CD4-positive, alpha-beta T cell (primary cell): ENCODE data around the gene BOLA1. TPM values are rescaled to one million over a fixed set of nuclear protein-coding genes. Genes with fewer than 3 reads are reported as not detected.
A peak's percentile ranks its signal among the peaks of the same experiment; 100 is the strongest.

Source experiments
- ATAC-seq: fragments of 200-7000 bp; cut with Tn5 transposase; one replicate; pipeline ENCODE4 v1.10.0; 2022; ENCODE audit warnings: mild to moderate bottlenecking; ENCODE audit not compliant: poor library complexity
- CTCF ChIA-PET: fragments of 350-600 bp; sonication (Branson Sonifier 250); formaldehyde crosslinking; loops from one replicate; lab custom pipeline; 2021; ENCODE audit warnings: antibody characterized with exemption, inconsistent platforms; lab: Charles Lee
- POLR2A ChIA-PET: fragments of 350-600 bp; sonication (Branson Sonifier 250); formaldehyde crosslinking; loops from one replicate; lab custom pipeline; 2021; ENCODE audit warnings: antibody characterized with exemption, inconsistent platforms; lab: Charles Lee
- DNase-seq, 14 experiments: peaks; one replicate each; pipeline ENCODE4 v3.0.0-alpha.2; 2013 to 2020; ENCODE audit warnings: mixed read lengths in 2 of 14
- H3K27ac ChIP-seq, 2 donors: one replicate each; pipeline versions ENCODE4 v1.5.1 to v1.7.0; 2013; ENCODE audit warnings: low read length in 2 of 2, low read depth in 1 of 2, mild to moderate bottlenecking in 1 of 2
- H3K27me3 ChIP-seq, 2 experiments: 1 replicate in 1 of 2; 2 replicates in 1 of 2; pipeline versions ENCODE4 v1.6.1 to v1.7.0; 2013; ENCODE audit warnings: low read length in 2 of 2, control low read depth in 1 of 2, mild to moderate bottlenecking in 1 of 2, moderate library complexity in 1 of 2; ENCODE audit not compliant: insufficient read depth in 2 of 2, control insufficient read depth in 1 of 2
- H3K36me3 ChIP-seq: one replicate; pipeline ENCODE4 v1.6.1; 2013; ENCODE audit warnings: low read length, control low read depth; ENCODE audit not compliant: insufficient read depth
- H3K4me1 ChIP-seq: one replicate; pipeline ENCODE4 v1.6.1; 2013; ENCODE audit warnings: low read length, control low read depth; ENCODE audit not compliant: insufficient read depth
- H3K4me3 ChIP-seq: one replicate; pipeline ENCODE4 v1.5.1; 2013; ENCODE audit warnings: mild to moderate bottlenecking, low read length, moderate library complexity
- H3K9me3 ChIP-seq, 2 experiments: 1 replicate in 1 of 2; 2 replicates in 1 of 2; pipeline versions ENCODE4 v1.6.1 to v1.7.0; 2013; ENCODE audit warnings: low read length in 2 of 2, mild to moderate bottlenecking in 2 of 2, control low read depth in 1 of 2, moderate library complexity in 1 of 2; ENCODE audit not compliant: control insufficient read depth in 1 of 2, insufficient read depth in 1 of 2
- H3K27ac Mint-ChIP-seq: one replicate; pipeline ENCODE4 v1.8.0; 2020; ENCODE audit warnings: mixed read lengths
- H3K27me3 Mint-ChIP-seq: one replicate; pipeline ENCODE4 v1.8.0; 2021; ENCODE audit warnings: mixed read lengths
- H3K36me3 Mint-ChIP-seq: one replicate; pipeline ENCODE4 v1.8.0; 2021; ENCODE audit warnings: low read depth, mixed read lengths
- H3K4me1 Mint-ChIP-seq: one replicate; pipeline ENCODE4 v1.8.0; 2021; ENCODE audit warnings: low read depth, mixed read lengths
- H3K4me3 Mint-ChIP-seq: one replicate; pipeline ENCODE4 v1.8.0; 2020; ENCODE audit warnings: mild to moderate bottlenecking, mixed read lengths
- H3K9me3 Mint-ChIP-seq: one replicate; pipeline ENCODE4 v1.8.0; 2020; ENCODE audit warnings: mixed read lengths
- CTCF ChIP-seq: fragments of 200-600 bp; IDR thresholded peaks from one replicate; pipeline ENCODE4 v1.8.0; 2022; ENCODE audit warnings: antibody characterized with exemption, mild to moderate bottlenecking
- intact Hi-C, 2 experiments: fragments of 100-400 bp; cut with DNase I in 1 of 2; cut with micrococcal nuclease in 1 of 2; formaldehyde crosslinking; loops; one replicate each; pipeline versions ENCODE4 v1.15.1 to v1.9.0; 2023 to 2025; cut with DNase I, micrococcal nuclease
- total RNA-seq, 174 experiments: library from RNA in 2 of 174; stranded (reverse) in 2 of 174; gene quantifications; one replicate each; pipeline ENCODE4 v1.2.3 and lab custom pipeline; 2021 to 2026

The BOLA1 gene
- total RNA-seq, 2 experiments from 2014 or later: 4.6 to 6.4 TPM

GRCh38 chr1:149931212-149931790 lies 31.9 kb downstream of the BOLA1 start:
- ATAC-seq (no peak), DNase-seq (peak in 2 of 14 experiments; percentile 38 to 42)
- Histone ChIP-seq H3K27me3 (no peaks in the 10 kb centered on the region), H3K4me1 (peaks cover 20% of the 10 kb centered on the region), H3K4me3 (no peak overlapping the region), H3K9me3 (no peaks in the 10 kb centered on the region), H3K27ac (no peak overlapping the region), H3K36me3 (peaks cover 5% of the 10 kb centered on the region)
- no peaks in the 10 kb centered on the region for H3K9me3 Mint-ChIP-seq
- CTCF ChIA-PET: no interaction called here
- TF ChIP-seq CTCF: no peak
- peaks cover 8% of the 10 kb centered on the region for H3K27me3 Mint-ChIP-seq
- intact Hi-C loops: no loop called here
- H3K36me3 Mint-ChIP-seq: peaks cover 20% of the 10 kb centered on the region
- H3K27ac Mint-ChIP-seq: no peak overlapping the region
- H3K4me3 Mint-ChIP-seq: no peak overlapping the region
- POLR2A ChIA-PET: interaction anchor here (0.6 to 3.4 kb wide), 2 partner anchors 9 to 44 kb away, joined by 3 to 13 read pairs; a partner anchor contains a TSS
- peaks cover 29% of the 10 kb centered on the region for H3K4me1 Mint-ChIP-seq

- ChIA-PET CTCF (no interaction called here), POLR2A (interaction anchor here (3.4 kb wide), 1 partner anchor 45 kb away, joined by 13 read pairs; a partner anchor contains a TSS)
- intact Hi-C loops: no loop called here
- peaks cover 8% of the 10 kb centered on the region for H3K27me3 Mint-ChIP-seq
- H3K4me1 ChIP-seq: peaks cover 11% of the 10 kb centered on the region
- H3K27ac ChIP-seq: no peak overlapping the region
- no peaks in the 10 kb centered on the region for H3K9me3 Mint-ChIP-seq
- peaks cover 11% of the 10 kb centered on the region for H3K36me3 Mint-ChIP-seq
- no peak for DNase-seq
- no peaks in the 10 kb centered on the region for H3K36me3 ChIP-seq
- no peaks in the 10 kb centered on the region for H3K27me3 ChIP-seq
- TF ChIP-seq CTCF: no peak
- H3K4me1 Mint-ChIP-seq: peaks cover 25% of the 10 kb centered on the region
- H3K4me3 ChIP-seq: no peak overlapping the region
- H3K27ac Mint-ChIP-seq: no peak overlapping the region
- no peak for ATAC-seq
- H3K9me3 ChIP-seq: no peaks in the 10 kb centered on the region
- no peak overlapping the region for H3K4me3 Mint-ChIP-seq
These were observed 33.1 kb downstream of the BOLA1 start for GRCh38 chr1:149932474-149932873.

GRCh38 chr1:149933208-149933607 lies 33.8 kb downstream of the BOLA1 start:
- peaks cover 3% of the 10 kb centered on the region for H3K36me3 Mint-ChIP-seq
- DNase-seq: no peak
- H3K4me3 Mint-ChIP-seq: no peak overlapping the region

More at GRCh38 chr1:149933208-149933607, 33.8 kb downstream of the BOLA1 start:
- H3K9me3 Mint-ChIP-seq: no peaks in the 10 kb centered on the region
- no peaks in the 10 kb centered on the region for H3K9me3 ChIP-seq
- H3K4me1 ChIP-seq: peaks cover 14% of the 10 kb centered on the region
- H3K27ac Mint-ChIP-seq: no peak overlapping the region
- intact Hi-C loops: no loop called here
- ChIA-PET CTCF (no interaction called here), POLR2A (interaction anchor here (3.4 kb wide), 1 partner anchor 46 kb away, joined by 13 read pairs; a partner anchor contains a TSS)
- no peak overlapping the region for H3K4me3 ChIP-seq
- ATAC-seq: no peak
- H3K27me3 ChIP-seq: no peaks in the 10 kb centered on the region
- no peak overlapping the region for H3K27ac ChIP-seq
- H3K27me3 Mint-ChIP-seq: peaks cover 8% of the 10 kb centered on the region
- H3K36me3 ChIP-seq: no peaks in the 10 kb centered on the region
- peaks cover 23% of the 10 kb centered on the region for H3K4me1 Mint-ChIP-seq
- TF ChIP-seq CTCF: no peak
